ENCODE measurements around the gene DOK5. TPM values are rescaled to one million over a fixed set of nuclear protein-coding genes. Genes with fewer than 3 reads are reported as not detected.

DOK5 gene
- total RNA-seq, 1 donor from 2014 or later: 3.5 TPM

DNA sequence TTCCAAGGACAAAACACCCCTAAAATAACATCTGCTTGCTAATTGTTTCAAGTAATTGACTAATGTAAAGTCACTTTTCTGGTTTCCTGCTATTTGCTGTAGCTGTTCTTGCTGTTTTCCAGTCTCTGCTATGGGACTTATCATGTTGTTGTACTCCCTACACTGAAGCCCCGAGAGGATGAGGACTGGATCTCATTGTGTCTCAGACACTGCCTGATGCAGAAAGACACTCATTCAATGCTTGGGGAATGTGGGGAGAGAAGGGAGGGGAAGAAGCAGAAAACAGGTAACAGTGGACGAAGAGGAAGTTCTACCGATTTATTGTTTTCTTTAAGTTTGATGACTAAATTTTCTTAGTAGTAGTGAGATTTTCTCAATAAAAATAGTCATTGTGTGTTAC, 79.8 kb downstream of the DOK5 start:
- DNase-seq (ENCODE audit: low read depth): no peak
- H3K27me3 ChIP-seq (ENCODE audit: control insufficient read depth, insufficient read depth, low read length): no peaks in the 10 kb centered on the region
- H3K36me3 ChIP-seq (ENCODE audit: control insufficient read depth, insufficient read depth, low read length): no peaks in the 10 kb centered on the region
- no peak overlapping the region for H3K4me3 ChIP-seq (ENCODE audit: low read depth, low read length)
- TF ChIP-seq, protein P1, sequence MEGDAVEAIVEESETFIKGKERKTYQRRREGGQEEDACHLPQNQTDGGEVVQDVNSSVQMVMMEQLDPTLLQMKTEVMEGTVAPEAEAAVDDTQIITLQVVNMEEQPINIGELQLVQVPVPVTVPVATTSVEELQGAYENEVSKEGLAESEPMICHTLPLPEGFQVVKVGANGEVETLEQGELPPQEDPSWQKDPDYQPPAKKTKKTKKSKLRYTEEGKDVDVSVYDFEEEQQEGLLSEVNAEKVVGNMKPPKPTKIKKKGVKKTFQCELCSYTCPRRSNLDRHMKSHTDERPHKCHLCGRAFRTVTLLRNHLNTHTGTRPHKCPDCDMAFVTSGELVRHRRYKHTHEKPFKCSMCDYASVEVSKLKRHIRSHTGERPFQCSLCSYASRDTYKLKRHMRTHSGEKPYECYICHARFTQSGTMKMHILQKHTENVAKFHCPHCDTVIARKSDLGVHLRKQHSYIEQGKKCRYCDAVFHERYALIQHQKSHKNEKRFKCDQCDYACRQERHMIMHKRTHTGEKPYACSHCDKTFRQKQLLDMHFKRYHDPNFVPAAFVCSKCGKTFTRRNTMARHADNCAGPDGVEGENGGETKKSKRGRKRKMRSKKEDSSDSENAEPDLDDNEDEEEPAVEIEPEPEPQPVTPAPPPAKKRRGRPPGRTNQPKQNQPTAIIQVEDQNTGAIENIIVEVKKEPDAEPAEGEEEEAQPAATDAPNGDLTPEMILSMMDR (IDR thresholded peaks at IDR 0.05; ENCODE audit: insufficient read depth, low read length, poor library complexity, severe bottlenecking): no peak

DNA sequence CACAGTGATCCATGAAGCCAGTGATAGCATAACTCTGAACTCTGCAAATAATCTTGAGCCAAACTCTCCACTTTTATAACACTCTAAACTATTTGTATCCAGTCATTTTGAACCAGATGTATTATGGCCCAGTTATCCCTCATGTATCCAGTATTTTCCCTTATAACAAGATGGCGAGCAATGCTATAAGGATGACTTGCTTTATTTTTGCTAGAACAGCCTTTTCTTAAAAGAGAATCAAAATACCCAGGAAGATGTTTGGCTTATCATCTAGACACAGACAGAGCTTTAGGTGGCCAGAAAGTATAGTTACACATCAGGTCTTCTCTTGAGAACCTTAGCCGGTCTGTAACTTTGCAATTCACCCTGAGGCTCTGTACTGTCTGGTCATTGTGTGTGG, 81.0 kb downstream of the DOK5 start:
- TF ChIP-seq, protein P1 (IDR thresholded peaks at IDR 0.05; ENCODE audit: insufficient read depth, low read length, poor library complexity, severe bottlenecking): no peak
- H3K36me3 ChIP-seq (ENCODE audit: control insufficient read depth, insufficient read depth, low read length): no peaks in the 10 kb centered on the region
- no peaks in the 10 kb centered on the region for H3K27me3 ChIP-seq (ENCODE audit: control insufficient read depth, insufficient read depth, low read length)
- no peak for DNase-seq (ENCODE audit: low read depth)
- no peak overlapping the region for H3K4me3 ChIP-seq (ENCODE audit: low read depth, low read length)

DNA sequence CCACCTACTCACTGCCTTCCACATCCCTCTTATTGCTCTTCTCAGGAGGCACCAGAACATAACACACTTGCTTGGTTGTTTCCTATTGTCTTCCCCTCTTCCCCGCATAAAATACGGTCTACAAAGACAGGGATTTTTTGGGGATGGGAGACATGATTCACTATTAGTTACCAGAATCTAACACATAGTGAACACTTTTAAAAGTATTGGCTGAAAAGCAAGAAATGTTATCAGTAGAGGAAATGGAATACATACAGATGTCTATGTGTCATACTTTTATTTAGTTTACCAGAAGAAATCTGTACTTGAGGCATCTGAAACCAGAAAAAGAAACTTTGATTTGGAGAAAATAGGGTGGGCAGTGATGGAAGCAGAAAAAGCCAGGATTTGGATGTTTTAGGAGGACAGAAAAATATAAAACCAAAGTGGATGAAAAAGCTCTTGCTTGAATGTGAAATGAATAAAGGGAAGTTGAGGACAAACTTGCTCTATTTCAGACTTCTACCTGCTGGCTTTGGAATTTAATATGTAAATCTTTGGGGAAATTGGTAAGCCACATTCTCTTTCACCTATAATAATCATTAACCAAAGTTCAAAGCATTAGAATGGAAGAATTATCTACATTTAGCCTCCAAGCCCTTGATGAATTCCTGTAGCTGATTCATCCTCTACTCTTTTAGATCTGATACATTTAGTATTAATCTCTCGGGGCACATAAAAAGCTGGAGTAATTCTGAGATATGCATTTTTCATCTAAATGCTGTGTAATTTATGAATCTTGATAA, 82.6 kb downstream of the DOK5 start:
- TF ChIP-seq, protein P1 (IDR thresholded peaks at IDR 0.05; ENCODE audit: insufficient read depth, low read length, poor library complexity, severe bottlenecking): no peak
- Histone ChIP-seq H3K4me3 (ENCODE audit: low read depth, low read length) (no peak overlapping the region), H3K36me3 (ENCODE audit: control insufficient read depth, insufficient read depth, low read length) (no peaks in the 10 kb centered on the region), H3K27me3 (ENCODE audit: control insufficient read depth, insufficient read depth, low read length) (no peaks in the 10 kb centered on the region)
- no peak for DNase-seq (ENCODE audit: low read depth)

DNA sequence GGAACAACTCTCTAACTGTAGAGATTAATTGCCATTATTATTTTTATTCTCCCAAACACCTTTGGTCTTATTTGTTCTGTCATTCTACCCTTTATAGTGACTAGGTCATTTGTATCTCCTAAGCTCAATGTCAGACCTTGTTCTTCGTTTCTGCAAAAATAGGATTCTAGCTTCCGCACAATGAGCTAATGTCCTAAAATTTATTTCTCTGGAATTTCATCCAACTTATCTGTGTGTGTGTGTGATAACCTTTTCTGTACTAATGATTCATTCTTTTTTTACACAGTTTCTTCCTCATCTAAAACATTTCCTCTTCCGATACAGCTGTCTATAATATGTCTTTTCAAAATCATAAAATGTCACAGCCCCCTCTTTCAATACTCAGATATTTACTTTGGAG, 84.5 kb downstream of the DOK5 start:
- H3K27me3 ChIP-seq (ENCODE audit: control insufficient read depth, insufficient read depth, low read length): no peaks in the 10 kb centered on the region
- H3K36me3 ChIP-seq (ENCODE audit: control insufficient read depth, insufficient read depth, low read length): no peaks in the 10 kb centered on the region
- TF ChIP-seq, protein P1 (IDR thresholded peaks at IDR 0.05; ENCODE audit: insufficient read depth, low read length, poor library complexity, severe bottlenecking): no peak
- H3K4me3 ChIP-seq (ENCODE audit: low read depth, low read length): no peak overlapping the region
- no peak for DNase-seq (ENCODE audit: low read depth)

DNA sequence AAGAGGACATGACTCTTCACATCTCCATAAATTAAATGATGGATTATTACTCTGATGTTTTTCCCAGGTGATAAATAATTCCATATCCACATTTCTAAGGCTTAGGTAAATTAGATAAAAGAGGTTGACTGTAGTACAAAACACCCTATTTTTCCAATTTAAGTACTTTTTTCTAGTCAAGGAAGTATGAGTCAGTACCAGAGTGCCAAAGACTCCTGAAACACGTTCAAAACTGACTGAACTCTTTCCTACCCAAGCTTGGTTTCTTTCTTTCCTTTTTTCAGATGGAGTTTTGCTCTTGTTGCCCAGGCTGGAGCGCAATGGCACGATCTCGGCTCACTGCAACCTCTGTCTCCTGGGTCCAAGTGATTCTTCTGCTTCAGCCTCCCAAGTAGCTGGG, 85.0 kb downstream of the DOK5 start:
- TF ChIP-seq, protein P1 (IDR thresholded peaks at IDR 0.05; ENCODE audit: insufficient read depth, low read length, poor library complexity, severe bottlenecking): no peak
- no peaks in the 10 kb centered on the region for H3K36me3 ChIP-seq (ENCODE audit: control insufficient read depth, insufficient read depth, low read length)
- H3K27me3 ChIP-seq (ENCODE audit: control insufficient read depth, insufficient read depth, low read length): no peaks in the 10 kb centered on the region
- no peak overlapping the region for H3K4me3 ChIP-seq (ENCODE audit: low read depth, low read length)
- no peak for DNase-seq (ENCODE audit: low read depth)

DNA sequence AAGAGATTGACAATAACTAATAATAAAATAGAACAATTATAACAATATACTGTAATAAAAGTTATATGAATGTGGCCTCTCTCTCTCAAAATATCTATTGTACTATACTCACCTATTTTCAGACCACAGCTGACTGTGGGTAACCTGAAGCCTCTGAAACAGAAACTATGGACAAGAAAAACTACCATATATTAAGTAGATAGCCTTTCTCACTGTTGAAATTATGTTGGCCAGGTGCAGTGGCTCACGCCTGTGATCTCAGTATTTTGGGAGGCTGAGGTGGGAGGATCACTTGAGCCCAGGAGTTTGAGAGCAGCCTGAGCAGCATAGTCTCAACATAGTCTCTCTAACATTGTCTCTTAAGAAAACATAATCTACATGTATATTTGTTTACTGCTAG, 89.9 kb downstream of the DOK5 start:
- Histone ChIP-seq H3K4me3 (ENCODE audit: low read depth, low read length) (no peak overlapping the region), H3K36me3 (ENCODE audit: control insufficient read depth, insufficient read depth, low read length) (no peaks in the 10 kb centered on the region), H3K27me3 (ENCODE audit: control insufficient read depth, insufficient read depth, low read length) (no peaks in the 10 kb centered on the region)
- DNase-seq (ENCODE audit: low read depth): no peak
- TF ChIP-seq, protein P1 (IDR thresholded peaks at IDR 0.05; ENCODE audit: insufficient read depth, low read length, poor library complexity, severe bottlenecking): no peak
